BLaER1 treated with 17β-estradiol and CSF1 and Interleukin-3, amounts not matched to agents 10 nM and 100 nM (cell line): ENCODE results near the gene RHOU.
"Not testable (repeated sequence)": the region's sequence is repeated elsewhere in the genome, so short reads cannot be mapped to it uniquely, and the experiment has no call there.

Source experiments
- H3K27ac ChIP-seq, 11 experiments: shearing (Covaris generic); formaldehyde crosslinking; 2 replicates each; pipeline ENCODE4 v1.8.1; 2022
- H3K27me3 ChIP-seq, 11 experiments: shearing (Covaris generic); formaldehyde crosslinking; 2 replicates each; pipeline ENCODE4 v1.8.1; 2022
- H3K36me3 ChIP-seq, 11 experiments: shearing (Covaris generic); formaldehyde crosslinking; 2 replicates each; pipeline ENCODE4 v1.8.1; 2022
- H3K4me1 ChIP-seq, 10 experiments: shearing (Covaris generic); formaldehyde crosslinking; 2 replicates each; pipeline ENCODE4 v1.8.1; 2022
- H3K4me2 ChIP-seq, 11 experiments: shearing (Covaris generic); formaldehyde crosslinking; 2 replicates each; pipeline ENCODE4 v1.8.1; 2022
- H3K4me3 ChIP-seq, 10 experiments: shearing (Covaris generic); formaldehyde crosslinking; 2 replicates each; pipeline ENCODE4 v1.8.1; 2022
- H3K9ac ChIP-seq, 11 experiments: shearing (Covaris generic); formaldehyde crosslinking; 2 replicates each; pipeline ENCODE4 v1.8.1; 2022
- H3K9me3 ChIP-seq, 11 experiments: shearing (Covaris generic); formaldehyde crosslinking; replicated peaks in 1 of 11; 2 replicates each; pipeline ENCODE4 v1.8.1; 2022
- H4K20me1 ChIP-seq, 11 experiments: shearing (Covaris generic); formaldehyde crosslinking; 2 replicates each; pipeline ENCODE4 v1.8.1; 2022
- Cebpa-rat ChIP-seq, 11 experiments: shearing (Covaris generic); IDR thresholded peaks; 2 replicates each; pipeline ENCODE4 v1.8.1; 2022

RHOU gene

DNA sequence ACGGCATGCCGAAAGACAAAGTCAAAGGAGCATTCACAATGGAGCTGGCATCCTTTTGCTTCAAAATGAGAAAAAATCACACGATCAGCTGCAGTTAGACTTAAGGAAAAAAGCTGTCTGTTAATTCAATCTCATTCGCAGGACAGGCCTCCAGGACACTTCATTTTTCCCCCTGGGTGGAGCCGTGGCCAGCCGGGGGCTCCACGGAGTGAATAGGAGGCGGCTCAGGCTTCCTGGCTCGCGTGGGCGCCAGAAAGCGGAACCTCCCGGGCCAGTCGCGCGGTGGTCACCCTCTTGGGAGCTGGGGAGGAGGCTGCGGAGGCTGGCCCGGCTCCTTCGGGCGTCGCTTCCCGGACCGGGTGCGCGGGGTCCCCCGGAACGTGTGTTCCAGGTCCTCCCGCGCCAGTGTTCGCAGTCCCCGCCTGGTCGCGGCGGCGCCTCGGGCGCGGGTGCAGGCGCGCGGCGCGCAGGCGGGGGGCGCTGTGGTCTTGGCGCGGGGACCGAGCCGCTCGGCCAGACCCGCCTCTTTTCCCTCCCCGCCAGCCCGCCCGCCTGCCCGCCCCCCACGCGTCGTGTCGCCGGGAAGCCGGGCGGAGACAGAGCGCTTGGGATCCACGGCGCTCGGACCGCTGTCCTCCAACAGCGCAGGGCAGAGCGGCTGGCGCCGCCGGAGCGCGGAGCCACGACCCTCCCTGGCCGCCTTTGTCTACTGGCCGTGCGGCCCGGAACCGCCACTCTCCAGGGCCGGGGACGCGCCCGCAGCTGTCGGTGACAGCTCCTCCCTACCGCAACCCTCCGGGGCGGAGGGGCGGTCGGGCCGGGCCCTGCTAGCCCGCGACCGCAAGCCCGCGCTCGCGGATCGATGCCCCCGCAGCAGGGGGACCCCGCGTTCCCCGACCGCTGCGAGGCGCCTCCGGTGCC lies at the start of gene RHOU:
Gene RHOU, plus strand, starts transcription at position 599 of the 921 bp plus-strand sequence. Its CDS starts 264 bp downstream, at position 863.
- Histone ChIP-seq H3K4me3 (peak within 1 kb of the TSS; percentile 56 to 81 (median 66)), H3K9ac (peak within 1 kb of the TSS; percentile 57 to 96 (median 77)), H3K4me2 (peak within 1 kb of the TSS; percentile 85 to 95 (median 90))

DNA sequence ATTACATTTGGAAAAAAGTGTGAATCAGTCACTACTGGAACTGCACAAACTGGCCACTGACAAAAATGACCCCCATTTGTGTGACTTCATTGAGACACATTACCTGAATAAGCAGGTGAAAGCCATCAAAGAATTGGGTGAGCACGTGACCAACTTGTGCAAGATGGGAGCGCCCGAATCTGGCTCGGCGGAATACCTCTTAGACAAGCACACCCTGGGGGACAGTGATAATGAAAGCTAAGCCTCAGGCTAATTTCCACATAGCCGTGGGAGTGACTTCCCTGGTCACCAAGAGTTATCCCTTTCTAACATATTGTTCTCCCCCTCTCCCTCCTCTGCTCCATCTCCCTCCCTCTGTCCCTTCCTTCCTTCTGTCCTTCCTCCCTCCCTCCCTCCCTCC lies 47.7 kb upstream of the RHOU start:
- no peak overlapping the region for H3K27ac ChIP-seq

More for the DNA sequence above, at the start of gene RHOU:
- Histone ChIP-seq H3K27me3 (peaks cover 0 to 56% (median 54%) of the 10 kb centered on the region in 11 experiments; a peak in 21 of 22 replicates), H3K9me3 (no peaks in the 10 kb centered on the region), H3K27ac (peak within 1 kb of the TSS in 8 of 11 experiments; percentile 18 to 91 (median 76); a peak in 13 of 22 replicates), H3K4me1 (peaks cover 0 to 37% (median 7%) of the 10 kb centered on the region in 10 experiments; a peak in 12 of 20 replicates), H3K36me3 (peaks cover 0 to 28% (median 0%) of the 10 kb centered on the region in 11 experiments; a peak in 5 of 22 replicates), H4K20me1 (peaks cover 0 to 33% (median 0%) of the 10 kb centered on the region in 11 experiments; a peak in 5 of 22 replicates)
- no peak for TF ChIP-seq Cebpa-rat (IDR thresholded peaks at IDR 0.05)

DNA sequence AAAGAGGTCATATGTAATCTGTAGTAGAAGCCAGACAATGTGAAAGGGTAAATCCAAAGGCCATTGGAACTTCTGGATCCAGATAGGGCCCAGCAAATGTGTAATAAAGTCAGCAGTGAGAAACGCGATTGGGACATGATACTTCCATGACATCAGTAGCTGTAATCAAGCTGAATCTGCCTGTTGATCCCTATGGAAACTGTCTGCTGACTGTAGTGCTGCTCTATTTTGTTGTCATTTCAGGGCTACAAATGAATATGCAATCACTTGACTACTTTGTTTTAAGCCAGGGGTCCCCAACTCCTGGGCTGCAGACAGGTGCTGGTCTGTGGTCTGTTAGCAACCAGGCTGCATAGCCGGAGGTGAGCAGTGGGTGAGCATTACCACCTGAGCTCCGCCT lies 46.0 kb upstream of the RHOU start:
- no peak overlapping the region for H3K27ac ChIP-seq
- no peak overlapping the region for H3K4me3 ChIP-seq
- H3K36me3 ChIP-seq: no peaks in the 10 kb centered on the region
- H3K27me3 ChIP-seq: no peaks in the 10 kb centered on the region
- peaks cover 0 to 23% (median 0%) of the 10 kb centered on the region in 10 experiments; a peak in 6 of 20 replicates for H3K4me1 ChIP-seq
- no peak for TF ChIP-seq Cebpa-rat (IDR thresholded peaks at IDR 0.05)
- no peak overlapping the region for H3K4me2 ChIP-seq
- no peaks in the 10 kb centered on the region for H3K9me3 ChIP-seq
- H4K20me1 ChIP-seq: no peaks in the 10 kb centered on the region; a peak in 1 of 22 replicates
- H3K9ac ChIP-seq: no peak overlapping the region

More for the DNA sequence above, 47.7 kb upstream of the RHOU start:
- no peaks in the 10 kb centered on the region for H3K27me3 ChIP-seq
- no peak overlapping the region for H3K9ac ChIP-seq
- no peak overlapping the region for H3K4me2 ChIP-seq
- TF ChIP-seq Cebpa-rat (IDR thresholded peaks at IDR 0.05): no peak
- peaks cover 0 to 27% (median 0%) of the 10 kb centered on the region in 10 experiments; a peak in 6 of 20 replicates for H3K4me1 ChIP-seq
- no peaks in the 10 kb centered on the region for H3K36me3 ChIP-seq
- no peak overlapping the region for H3K4me3 ChIP-seq
- H3K9me3 ChIP-seq: no peaks in the 10 kb centered on the region
- H4K20me1 ChIP-seq: no peaks in the 10 kb centered on the region; a peak in 1 of 22 replicates

DNA sequence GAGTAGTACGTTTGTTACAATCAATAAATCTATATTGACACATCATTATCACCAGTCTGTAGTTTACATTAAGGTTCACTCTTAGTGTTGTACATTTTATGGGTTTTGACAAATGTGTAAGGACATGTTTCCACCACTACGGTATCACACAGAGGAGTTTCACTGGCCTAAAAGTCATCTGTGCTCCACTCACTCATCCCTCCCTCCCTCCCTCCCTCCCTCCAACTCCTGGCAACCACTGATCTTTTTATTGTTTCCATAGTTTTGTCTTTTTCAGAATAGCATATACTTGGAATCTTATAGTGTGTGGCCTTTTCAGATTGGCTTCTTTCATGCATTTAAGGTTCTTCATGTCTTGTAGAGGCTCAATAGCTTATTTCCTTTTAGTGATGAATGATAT lies 44.1 kb upstream of the RHOU start:
- H3K27ac ChIP-seq: no peak overlapping the region
- peaks cover 0 to 12% (median 0%) of the 10 kb centered on the region in 10 experiments; a peak in 4 of 20 replicates for H3K4me1 ChIP-seq
- TF ChIP-seq Cebpa-rat (IDR thresholded peaks at IDR 0.05): no peak
- H3K4me2 ChIP-seq: no peak overlapping the region; a peak in 1 of 22 replicates
- H3K4me3 ChIP-seq: no peak overlapping the region
- no peaks in the 10 kb centered on the region for H3K9me3 ChIP-seq
- no peaks in the 10 kb centered on the region for H3K36me3 ChIP-seq
- no peaks in the 10 kb centered on the region; a peak in 1 of 22 replicates for H4K20me1 ChIP-seq
- no peak overlapping the region for H3K9ac ChIP-seq
- H3K27me3 ChIP-seq: no peaks in the 10 kb centered on the region

DNA sequence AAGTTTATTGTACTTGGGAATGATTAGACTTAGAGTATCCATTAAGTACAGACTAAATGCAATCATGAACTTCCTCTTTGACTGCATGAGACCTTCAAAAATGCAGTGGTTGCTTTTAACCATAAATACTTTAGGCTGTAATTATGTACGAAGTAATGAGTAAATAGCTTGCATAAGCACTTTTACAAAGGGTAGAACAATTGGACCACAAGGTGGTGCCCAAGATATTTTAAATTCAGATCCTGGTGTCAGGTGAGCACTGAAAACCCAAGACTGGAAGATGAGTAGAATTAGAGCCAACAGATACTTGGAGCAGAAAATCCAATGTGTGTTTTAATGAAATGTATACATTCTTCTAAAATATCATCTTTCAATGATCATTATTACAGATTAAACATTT lies 43.4 kb upstream of the RHOU start:
- no peak overlapping the region for H3K9ac ChIP-seq
- H3K27me3 ChIP-seq: no peaks in the 10 kb centered on the region
- no peaks in the 10 kb centered on the region for H3K9me3 ChIP-seq
- H3K4me3 ChIP-seq: no peak overlapping the region
- peak overlapping the region in 2 of 11 experiments; percentile 28 to 38; a peak in 3 of 22 replicates for H3K4me2 ChIP-seq
- no peak overlapping the region for H3K27ac ChIP-seq
- H3K4me1 ChIP-seq: peaks cover 0 to 13% (median 0%) of the 10 kb centered on the region in 10 experiments; a peak in 4 of 20 replicates
- H4K20me1 ChIP-seq: no peaks in the 10 kb centered on the region; a peak in 1 of 22 replicates
- no peaks in the 10 kb centered on the region for H3K36me3 ChIP-seq
- TF ChIP-seq Cebpa-rat (IDR thresholded peaks at IDR 0.05): no peak

DNA sequence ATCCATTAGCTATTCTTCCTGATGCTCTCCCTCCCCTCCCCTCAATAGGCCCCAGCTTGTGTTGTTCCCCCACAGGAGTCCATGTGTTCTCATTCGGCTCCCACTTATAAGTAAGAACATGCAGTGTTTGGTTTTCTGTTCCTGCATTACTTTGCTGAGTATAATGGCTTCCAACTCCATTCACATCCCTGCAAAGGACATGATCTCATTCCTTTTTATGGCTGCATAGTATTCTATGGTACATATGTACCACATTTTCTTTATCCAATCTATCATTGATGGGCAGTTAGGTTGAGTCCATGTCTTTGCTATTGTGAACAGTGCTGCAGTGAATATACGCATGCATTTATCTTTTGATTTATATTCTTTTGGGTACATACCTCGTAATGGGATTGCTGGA lies 40.8 kb upstream of the RHOU start:
- peaks cover 0 to 20% (median 0%) of the 10 kb centered on the region in 10 experiments; a peak in 6 of 20 replicates for H3K4me1 ChIP-seq
- H4K20me1 ChIP-seq, H3K4me2 ChIP-seq, H3K36me3 ChIP-seq, H3K4me3 ChIP-seq, H3K9ac ChIP-seq, H3K27ac ChIP-seq, H3K27me3 ChIP-seq, H3K9me3 ChIP-seq: not testable (repeated sequence)

DNA sequence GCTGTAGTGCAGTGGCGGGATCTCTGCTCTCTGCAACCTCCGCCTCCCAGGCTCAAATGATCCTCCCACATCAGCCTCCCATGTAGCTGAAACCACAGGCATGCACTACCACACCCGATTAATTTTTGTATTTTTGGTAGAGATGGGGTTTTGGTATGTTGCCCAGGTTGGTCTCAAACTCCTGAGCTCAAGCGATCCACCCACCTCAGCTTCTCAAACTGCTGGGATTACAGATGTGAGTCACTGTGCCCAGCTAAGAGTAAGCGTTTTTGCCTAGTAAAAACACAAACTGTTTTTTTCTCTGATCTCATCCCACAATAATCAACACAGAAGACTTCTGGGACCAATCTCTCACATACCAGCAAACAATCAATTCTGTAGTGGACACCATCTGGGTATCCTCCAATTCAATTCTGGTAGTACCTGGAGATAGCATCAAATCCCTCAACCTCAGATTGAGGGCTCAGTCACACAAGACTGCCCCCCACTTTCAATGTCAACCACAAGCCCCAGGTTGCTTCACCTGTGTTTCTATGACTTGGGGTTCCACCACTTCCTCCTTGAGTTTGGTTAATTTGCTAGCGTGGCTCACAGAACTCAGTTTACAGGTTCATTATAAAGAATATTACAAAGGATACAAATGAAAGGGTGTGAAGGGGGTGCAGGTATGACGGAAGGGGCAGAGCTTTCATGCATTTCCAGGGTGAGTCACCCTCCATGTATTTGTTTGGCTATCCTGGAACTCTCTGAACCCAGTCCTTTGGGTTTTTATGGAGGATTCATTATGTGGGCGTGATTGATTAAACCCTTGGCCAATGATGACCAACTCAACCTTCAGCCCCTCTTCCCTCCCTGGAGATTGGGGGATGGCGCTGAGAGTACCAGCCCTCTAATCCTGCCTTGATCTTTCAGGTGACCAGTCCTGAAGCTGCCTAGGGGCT lies 40.0 kb upstream of the RHOU start:
- Histone ChIP-seq H3K4me1 (peaks cover 0 to 20% (median 0%) of the 10 kb centered on the region in 10 experiments; a peak in 6 of 20 replicates), H3K27me3 (no peaks in the 10 kb centered on the region), H3K4me3 (no peak overlapping the region), H3K4me2 (no peak overlapping the region), H3K36me3 (no peaks in the 10 kb centered on the region), H3K27ac (no peak overlapping the region), H3K9ac (no peak overlapping the region), H4K20me1 (no peaks in the 10 kb centered on the region), H3K9me3 (no peaks in the 10 kb centered on the region)
- no peak for TF ChIP-seq Cebpa-rat (IDR thresholded peaks at IDR 0.05)

DNA sequence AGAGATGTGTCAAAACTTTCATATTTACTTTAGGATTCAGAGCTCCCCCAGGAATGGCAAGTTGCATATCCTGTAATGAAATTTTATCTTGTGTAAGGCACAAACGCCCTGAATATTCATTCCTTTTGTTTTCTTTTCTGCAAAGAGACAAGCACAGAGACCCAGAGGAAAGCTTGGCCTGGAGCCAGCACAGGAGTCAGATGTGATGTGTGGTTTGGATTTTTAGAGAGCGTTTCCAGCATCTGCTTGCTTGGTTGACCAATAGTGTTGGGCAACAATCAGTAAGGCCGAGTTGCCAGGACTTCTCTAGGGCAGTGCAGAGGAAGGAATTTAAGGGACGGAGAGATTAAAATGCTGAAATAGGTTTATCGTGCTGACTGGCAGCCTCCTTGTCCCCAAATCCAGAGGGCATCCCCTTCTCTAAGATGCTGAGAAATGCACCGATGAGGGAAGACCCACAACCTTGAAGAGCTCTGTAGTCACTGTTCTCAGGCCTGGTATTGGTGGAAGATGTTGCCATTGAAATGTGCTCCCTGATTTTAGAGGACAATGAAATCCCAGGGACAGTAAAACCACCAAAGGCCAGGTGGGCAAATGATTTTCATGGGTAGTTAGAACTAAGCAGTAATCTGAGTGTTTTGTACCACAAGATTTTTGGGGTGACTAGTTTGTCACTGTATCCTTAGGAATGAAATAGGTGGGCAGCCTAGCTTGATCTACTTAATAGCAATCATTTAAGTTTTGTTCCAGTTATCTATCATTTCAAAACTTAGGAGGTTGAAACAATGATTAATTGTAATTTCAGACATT lies 37.9 kb upstream of the RHOU start:
- H3K4me1 ChIP-seq: peaks cover 0 to 11% (median 0%) of the 10 kb centered on the region in 10 experiments; a peak in 6 of 20 replicates
- no peak overlapping the region for H3K4me3 ChIP-seq
- peak overlapping the region in 6 of 11 experiments; percentile 6 to 36 (median 14); a peak in 5 of 22 replicates for H3K4me2 ChIP-seq
- H3K9me3 ChIP-seq: peaks cover 0 to 4% (median 2%) of the 10 kb centered on the region in 11 experiments; a peak in 4 of 22 replicates
- TF ChIP-seq Cebpa-rat (IDR thresholded peaks at IDR 0.05): 0 out of 22 replicates have a peak, but pooled peaks of 1 of the 11 experiments have one; percentile 26
- no peaks in the 10 kb centered on the region for H3K27me3 ChIP-seq
- H3K9ac ChIP-seq: no peak overlapping the region
- no peak overlapping the region for H3K27ac ChIP-seq
- no peaks in the 10 kb centered on the region for H4K20me1 ChIP-seq
- no peaks in the 10 kb centered on the region for H3K36me3 ChIP-seq
